ENCODE results near the gene MPDU1. TPM values are rescaled to one million over a fixed set of nuclear protein-coding genes. Genes with fewer than 3 reads are reported as not detected.
A peak's percentile ranks its signal among the peaks of the same experiment; 100 is the strongest.

Gene MPDU1
- total RNA-seq, 1 experiment from 2014 or later: 57.0 TPM

DNA sequence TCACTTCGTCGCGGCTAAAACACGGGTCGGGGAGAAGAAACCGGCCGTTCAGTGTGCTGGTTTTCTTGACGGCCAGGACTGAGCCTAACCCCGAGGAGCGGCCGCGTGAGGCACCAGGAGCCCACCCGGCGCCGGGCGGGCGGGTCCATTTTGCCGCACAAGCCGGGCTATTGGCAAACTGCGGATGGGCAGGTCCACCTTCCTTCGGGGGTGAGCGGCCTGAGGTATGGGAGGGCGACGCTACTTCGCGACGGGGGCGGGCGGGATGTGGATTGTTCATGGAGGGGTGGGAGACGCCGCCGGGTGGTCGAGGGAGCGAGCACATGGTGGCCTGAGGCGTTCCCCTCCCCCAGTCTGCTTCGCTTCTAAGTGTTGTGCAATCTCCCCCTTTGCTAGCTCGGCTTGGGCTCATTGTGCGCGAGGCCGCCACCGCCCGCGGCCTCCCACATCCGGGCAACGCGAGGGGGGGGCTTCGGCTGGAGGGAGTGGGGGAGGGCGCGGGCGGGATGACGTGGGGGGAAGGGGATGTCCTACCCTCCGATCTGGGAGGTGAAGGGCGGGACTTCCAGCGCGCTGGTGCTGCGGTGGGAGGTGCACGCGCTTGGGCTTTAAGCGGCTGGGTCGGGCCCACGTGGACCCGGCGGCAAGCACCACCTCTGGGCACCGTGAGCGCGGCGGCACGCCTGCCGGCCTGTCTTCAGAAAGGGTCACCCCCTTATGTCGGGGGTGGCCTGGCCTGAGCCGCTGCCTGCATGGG, 10.2 kb upstream of the MPDU1 start:
- peaks cover 77% of the 10 kb centered on the region for H3K36me3 Mint-ChIP-seq
- TF ChIP-seq ZNF281 (CRISPR knock-in tag; IDR thresholded peaks at IDR 0.05) (peak; percentile 94), SOX15 (CRISPR knock-in tag; IDR thresholded peaks at IDR 0.05) (no peak), NFATC4 (CRISPR knock-in tag; IDR thresholded peaks at IDR 0.05) (peak; percentile 10), ETV6 (CRISPR knock-in tag; IDR thresholded peaks at IDR 0.05) (no peak), GTF2I (CRISPR knock-in tag; conservative IDR thresholded peaks at IDR 0.05) (no peak), ATF3 (CRISPR knock-in tag; conservative IDR thresholded peaks at IDR 0.05) (peak; percentile 16; the same call in 1 of the 2 replicates), RELA (CRISPR knock-in tag; IDR thresholded peaks at IDR 0.05; ENCODE audit: borderline replicate concordance) (0 out of 2 replicates have a peak, but pooled peaks have one; percentile 9), CREB1 (CRISPR knock-in tag; IDR thresholded peaks at IDR 0.05) (0 out of 2 replicates have a peak, but pooled peaks have one; percentile 12), RORB (CRISPR knock-in tag; IDR thresholded peaks at IDR 0.05) (0 out of 2 replicates have a peak, but pooled peaks have one; percentile 19), CBFB (CRISPR knock-in tag; IDR thresholded peaks at IDR 0.05; ENCODE audit: low read depth) (no peak), PRRX2 (CRISPR knock-in tag; IDR thresholded peaks at IDR 0.05) (peak; percentile 21; the same call in 1 of the 2 replicates), TP53 (CRISPR knock-in tag; IDR thresholded peaks at IDR 0.05) (0 out of 2 replicates have a peak, but pooled peaks have one; percentile 41), ZBTB21 (CRISPR knock-in tag; IDR thresholded peaks at IDR 0.05; ENCODE audit: borderline replicate concordance) (0 out of 2 replicates have a peak, but pooled peaks have one; percentile 39), ZNF671 (CRISPR knock-in tag; IDR thresholded peaks at IDR 0.05) (no peak)
- TF ChIP-seq, protein P1, sequence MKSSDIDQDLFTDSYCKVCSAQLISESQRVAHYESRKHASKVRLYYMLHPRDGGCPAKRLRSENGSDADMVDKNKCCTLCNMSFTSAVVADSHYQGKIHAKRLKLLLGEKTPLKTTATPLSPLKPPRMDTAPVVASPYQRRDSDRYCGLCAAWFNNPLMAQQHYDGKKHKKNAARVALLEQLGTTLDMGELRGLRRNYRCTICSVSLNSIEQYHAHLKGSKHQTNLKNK (CRISPR knock-in tag; IDR thresholded peaks at IDR 0.05): peak; percentile 32; the same call in 1 of the 2 replicates
- TF ChIP-seq, protein P2, sequence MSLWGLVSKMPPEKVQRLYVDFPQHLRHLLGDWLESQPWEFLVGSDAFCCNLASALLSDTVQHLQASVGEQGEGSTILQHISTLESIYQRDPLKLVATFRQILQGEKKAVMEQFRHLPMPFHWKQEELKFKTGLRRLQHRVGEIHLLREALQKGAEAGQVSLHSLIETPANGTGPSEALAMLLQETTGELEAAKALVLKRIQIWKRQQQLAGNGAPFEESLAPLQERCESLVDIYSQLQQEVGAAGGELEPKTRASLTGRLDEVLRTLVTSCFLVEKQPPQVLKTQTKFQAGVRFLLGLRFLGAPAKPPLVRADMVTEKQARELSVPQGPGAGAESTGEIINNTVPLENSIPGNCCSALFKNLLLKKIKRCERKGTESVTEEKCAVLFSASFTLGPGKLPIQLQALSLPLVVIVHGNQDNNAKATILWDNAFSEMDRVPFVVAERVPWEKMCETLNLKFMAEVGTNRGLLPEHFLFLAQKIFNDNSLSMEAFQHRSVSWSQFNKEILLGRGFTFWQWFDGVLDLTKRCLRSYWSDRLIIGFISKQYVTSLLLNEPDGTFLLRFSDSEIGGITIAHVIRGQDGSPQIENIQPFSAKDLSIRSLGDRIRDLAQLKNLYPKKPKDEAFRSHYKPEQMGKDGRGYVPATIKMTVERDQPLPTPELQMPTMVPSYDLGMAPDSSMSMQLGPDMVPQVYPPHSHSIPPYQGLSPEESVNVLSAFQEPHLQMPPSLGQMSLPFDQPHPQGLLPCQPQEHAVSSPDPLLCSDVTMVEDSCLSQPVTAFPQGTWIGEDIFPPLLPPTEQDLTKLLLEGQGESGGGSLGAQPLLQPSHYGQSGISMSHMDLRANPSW (CRISPR knock-in tag; conservative IDR thresholded peaks at IDR 0.05; ENCODE audit: low read depth): no peak
- TF ChIP-seq, protein P3, sequence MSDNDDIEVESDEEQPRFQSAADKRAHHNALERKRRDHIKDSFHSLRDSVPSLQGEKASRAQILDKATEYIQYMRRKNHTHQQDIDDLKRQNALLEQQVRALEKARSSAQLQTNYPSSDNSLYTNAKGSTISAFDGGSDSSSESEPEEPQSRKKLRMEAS (CRISPR knock-in tag; IDR thresholded peaks at IDR 0.05): peak; percentile 67; the same call in 1 of the 2 replicates
- TF ChIP-seq, protein P4, sequence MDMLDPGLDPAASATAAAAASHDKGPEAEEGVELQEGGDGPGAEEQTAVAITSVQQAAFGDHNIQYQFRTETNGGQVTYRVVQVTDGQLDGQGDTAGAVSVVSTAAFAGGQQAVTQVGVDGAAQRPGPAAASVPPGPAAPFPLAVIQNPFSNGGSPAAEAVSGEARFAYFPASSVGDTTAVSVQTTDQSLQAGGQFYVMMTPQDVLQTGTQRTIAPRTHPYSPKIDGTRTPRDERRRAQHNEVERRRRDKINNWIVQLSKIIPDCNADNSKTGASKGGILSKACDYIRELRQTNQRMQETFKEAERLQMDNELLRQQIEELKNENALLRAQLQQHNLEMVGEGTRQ (CRISPR knock-in tag; IDR thresholded peaks at IDR 0.05): peak; percentile 32
- TF ChIP-seq, protein P5, sequence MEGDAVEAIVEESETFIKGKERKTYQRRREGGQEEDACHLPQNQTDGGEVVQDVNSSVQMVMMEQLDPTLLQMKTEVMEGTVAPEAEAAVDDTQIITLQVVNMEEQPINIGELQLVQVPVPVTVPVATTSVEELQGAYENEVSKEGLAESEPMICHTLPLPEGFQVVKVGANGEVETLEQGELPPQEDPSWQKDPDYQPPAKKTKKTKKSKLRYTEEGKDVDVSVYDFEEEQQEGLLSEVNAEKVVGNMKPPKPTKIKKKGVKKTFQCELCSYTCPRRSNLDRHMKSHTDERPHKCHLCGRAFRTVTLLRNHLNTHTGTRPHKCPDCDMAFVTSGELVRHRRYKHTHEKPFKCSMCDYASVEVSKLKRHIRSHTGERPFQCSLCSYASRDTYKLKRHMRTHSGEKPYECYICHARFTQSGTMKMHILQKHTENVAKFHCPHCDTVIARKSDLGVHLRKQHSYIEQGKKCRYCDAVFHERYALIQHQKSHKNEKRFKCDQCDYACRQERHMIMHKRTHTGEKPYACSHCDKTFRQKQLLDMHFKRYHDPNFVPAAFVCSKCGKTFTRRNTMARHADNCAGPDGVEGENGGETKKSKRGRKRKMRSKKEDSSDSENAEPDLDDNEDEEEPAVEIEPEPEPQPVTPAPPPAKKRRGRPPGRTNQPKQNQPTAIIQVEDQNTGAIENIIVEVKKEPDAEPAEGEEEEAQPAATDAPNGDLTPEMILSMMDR (IDR thresholded peaks at IDR 0.05): no peak
- TF ChIP-seq, protein P6, sequence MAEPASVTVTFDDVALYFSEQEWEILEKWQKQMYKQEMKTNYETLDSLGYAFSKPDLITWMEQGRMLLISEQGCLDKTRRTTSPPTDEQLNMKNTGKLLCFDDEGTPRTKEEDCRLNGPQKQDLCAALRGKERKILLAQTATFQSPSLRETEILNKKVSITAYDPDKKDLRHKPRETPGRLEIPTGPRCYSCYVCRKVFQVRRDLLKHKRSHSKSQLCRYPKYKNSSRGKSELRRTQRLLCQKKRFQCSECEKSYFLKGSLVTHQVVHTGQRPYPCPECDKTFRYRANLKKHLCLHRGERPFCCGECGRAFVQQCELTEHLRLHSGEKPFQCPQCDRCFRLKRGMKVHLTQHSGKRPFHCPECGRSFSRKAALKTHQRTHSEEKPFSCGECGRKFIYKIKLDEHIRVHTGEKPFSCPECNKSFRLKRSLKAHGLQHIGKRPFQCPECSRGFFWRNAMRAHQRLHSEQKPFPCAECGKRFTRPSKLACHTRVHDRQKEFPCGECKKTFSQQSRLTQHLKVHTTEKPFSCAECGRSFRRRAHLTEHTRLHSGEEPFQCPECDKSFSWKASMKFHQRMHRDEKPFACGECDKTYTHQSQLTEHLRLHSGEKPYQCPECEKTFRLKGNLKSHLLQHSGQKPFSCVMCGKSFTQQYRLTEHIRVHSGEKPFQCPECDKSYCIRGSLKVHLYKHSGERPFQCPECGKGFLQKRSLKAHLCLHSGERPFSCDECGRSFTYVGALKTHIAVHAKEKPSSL (CRISPR knock-in tag; conservative IDR thresholded peaks at IDR 0.05): no peak
- TF ChIP-seq, protein P7, sequence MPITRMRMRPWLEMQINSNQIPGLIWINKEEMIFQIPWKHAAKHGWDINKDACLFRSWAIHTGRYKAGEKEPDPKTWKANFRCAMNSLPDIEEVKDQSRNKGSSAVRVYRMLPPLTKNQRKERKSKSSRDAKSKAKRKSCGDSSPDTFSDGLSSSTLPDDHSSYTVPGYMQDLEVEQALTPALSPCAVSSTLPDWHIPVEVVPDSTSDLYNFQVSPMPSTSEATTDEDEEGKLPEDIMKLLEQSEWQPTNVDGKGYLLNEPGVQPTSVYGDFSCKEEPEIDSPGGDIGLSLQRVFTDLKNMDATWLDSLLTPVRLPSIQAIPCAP (CRISPR knock-in tag; IDR thresholded peaks at IDR 0.05): 0 out of 2 replicates have a peak, but pooled peaks have one; percentile 6

More for the DNA sequence above, 10.2 kb upstream of the MPDU1 start:
- H3K9me3 Mint-ChIP-seq: no peaks in the 10 kb centered on the region
- POLR2A ChIA-PET: interaction anchor here (0.9 to 3.5 kb wide), 7 partner anchors 10 to 170 kb away, joined by 3 to 22 read pairs (median 3); partner anchors contain the start of genes ATP1B2, MPDU1, SLC35G6 and SOX15
- H3K4me1 Mint-ChIP-seq: peaks cover 52% of the 10 kb centered on the region
- no peaks in the 10 kb centered on the region for H3K27me3 Mint-ChIP-seq (ENCODE audit: low read depth)
- DNase-seq (ENCODE audit: low spot score) (peak; percentile 85), ATAC-seq (peak; percentile 9)
- CTCF ChIA-PET: interaction anchor here (1.5 to 1.7 kb wide), 2 partner anchors 13 to 16 kb away, joined by 5 to 10 read pairs; no protein-coding TSS in a partner anchor
- H3K27ac Mint-ChIP-seq: peak overlapping the region; percentile 97
- peak overlapping the region; percentile 93 for H3K4me3 Mint-ChIP-seq
